ENCODE results near the gene FRMD7. TPM values are rescaled to one million over a fixed set of nuclear protein-coding genes. Genes with fewer than 3 reads are reported as not detected.
"Not testable (repeated sequence)": the region's sequence is repeated elsewhere in the genome, so short reads cannot be mapped to it uniquely, and the experiment has no call there.

FRMD7 gene
- total RNA-seq = not detected
- 0 reads per million in 2 donors for total RNA-seq

- no peaks in the 10 kb centered on the region for H3K36me3 Mint-ChIP-seq (ENCODE audit: low read depth)
- no peaks in the 10 kb centered on the region for H3K27me3 Mint-ChIP-seq
- no peaks in the 10 kb centered on the region for H3K9me3 ChIP-seq (ENCODE audit: control insufficient read depth, low read length, poor library complexity, severe bottlenecking)
- ATAC-seq = no peak
- no peak for DNase-seq
- no peak within 1 kb of the TSS for H3K27ac Mint-ChIP-seq
- H3K4me1 Mint-ChIP-seq = no peaks in the 10 kb centered on the region
- H3K4me3 Mint-ChIP-seq = no peak within 1 kb of the TSS
Measured at GRCh38 chrX:132127743-132128142, at the start of gene FRMD7. FRMD7 (minus strand) TSS chrX:132128020; CDS start chrX:132127844, 176 bp downstream.

GRCh38 chrX:132173647-132174046 lies 45.8 kb upstream of the FRMD7 start:
- no peak overlapping the region for H3K4me3 Mint-ChIP-seq

DNA sequence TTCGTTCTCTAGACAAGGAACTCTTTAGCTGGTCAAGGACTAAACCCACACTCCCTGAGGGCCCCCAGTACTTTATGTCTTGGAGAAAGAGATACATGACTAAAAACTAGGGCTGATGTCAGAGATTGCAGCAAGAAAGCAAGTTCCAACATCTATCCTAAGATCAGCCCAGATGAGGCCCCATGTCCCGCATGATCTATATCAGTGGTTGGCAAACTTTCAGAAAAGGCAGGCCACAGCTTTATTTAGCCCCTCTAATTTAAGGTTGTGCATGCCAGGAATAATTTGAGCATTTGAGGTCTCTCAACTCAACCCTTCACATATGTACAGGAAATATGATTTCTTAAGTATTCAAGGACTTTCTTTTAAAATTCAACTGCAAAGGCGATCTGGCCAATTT lies 44.1 kb upstream of the FRMD7 start:
- DNase-seq (no peak), ATAC-seq (no peak)
- Mint-ChIP-seq H3K4me1 (no peaks in the 10 kb centered on the region), H3K36me3 (ENCODE audit: low read depth) (no peaks in the 10 kb centered on the region), H3K4me3 (no peak overlapping the region), H3K27ac (no peak overlapping the region), H3K27me3 (peaks cover 3% of the 10 kb centered on the region)
- no peaks in the 10 kb centered on the region for H3K9me3 ChIP-seq (ENCODE audit: control insufficient read depth, low read length, poor library complexity, severe bottlenecking)

More at GRCh38 chrX:132173647-132174046, 45.8 kb upstream of the FRMD7 start:
- no peaks in the 10 kb centered on the region for H3K36me3 Mint-ChIP-seq (ENCODE audit: low read depth)
- ATAC-seq (no peak), DNase-seq (no peak)
- no peak overlapping the region for H3K27ac Mint-ChIP-seq
- H3K27me3 Mint-ChIP-seq = no peaks in the 10 kb centered on the region
- no peaks in the 10 kb centered on the region for H3K4me1 Mint-ChIP-seq
- H3K9me3 ChIP-seq (ENCODE audit: control insufficient read depth, low read length, poor library complexity, severe bottlenecking) = no peaks in the 10 kb centered on the region

DNA sequence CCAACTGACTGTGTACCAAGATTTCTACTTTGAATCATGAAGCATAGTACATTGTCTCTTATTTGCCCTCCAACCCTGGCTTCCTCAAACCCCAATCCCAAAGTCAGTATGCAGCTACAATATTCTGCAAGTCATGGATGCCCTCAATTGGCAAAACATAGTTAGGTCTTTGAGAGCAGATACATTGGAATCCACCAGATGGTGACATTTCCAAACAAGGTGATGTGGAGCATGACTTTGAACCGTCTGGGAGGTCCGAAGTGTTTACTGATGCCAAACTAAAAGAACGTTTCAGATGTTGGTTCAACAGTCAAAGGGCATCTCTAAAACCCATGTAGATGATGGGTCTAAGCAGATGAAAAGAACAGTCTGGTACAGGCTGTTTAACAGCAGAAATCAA lies 43.7 kb upstream of the FRMD7 start:
- Mint-ChIP-seq H3K4me1 (no peaks in the 10 kb centered on the region), H3K36me3 (ENCODE audit: low read depth) (no peaks in the 10 kb centered on the region), H3K27me3 (peaks cover 6% of the 10 kb centered on the region), H3K27ac (no peak overlapping the region), H3K4me3 (no peak overlapping the region)
- DNase-seq (no peak), ATAC-seq (no peak)
- no peaks in the 10 kb centered on the region for H3K9me3 ChIP-seq (ENCODE audit: control insufficient read depth, low read length, poor library complexity, severe bottlenecking)

GRCh38 chrX:132169554-132169953 lies 41.7 kb upstream of the FRMD7 start:
- Mint-ChIP-seq H3K4me3 (no peak overlapping the region), H3K27ac (no peak overlapping the region), H3K36me3 (ENCODE audit: low read depth) (no peaks in the 10 kb centered on the region), H3K27me3 (peaks cover 6% of the 10 kb centered on the region), H3K4me1 (no peaks in the 10 kb centered on the region)
- ATAC-seq (no peak), DNase-seq (no peak)
- H3K9me3 ChIP-seq (ENCODE audit: control insufficient read depth, low read length, poor library complexity, severe bottlenecking) = no peaks in the 10 kb centered on the region

- H3K9me3 ChIP-seq (ENCODE audit: control insufficient read depth, low read length, poor library complexity, severe bottlenecking) = no peaks in the 10 kb centered on the region
- Mint-ChIP-seq H3K36me3 (ENCODE audit: low read depth) (peaks cover 3% of the 10 kb centered on the region), H3K4me1 (no peaks in the 10 kb centered on the region), H3K27me3 (peaks cover 11% of the 10 kb centered on the region), H3K27ac (no peak overlapping the region), H3K4me3 (no peak overlapping the region)
- DNase-seq = no peak
- ATAC-seq = no peak
Measured at GRCh38 chrX:132165651-132166050, 37.8 kb upstream of the FRMD7 start.

- DNase-seq = no peak
- H3K27ac Mint-ChIP-seq = no peak overlapping the region
- H3K36me3 Mint-ChIP-seq (ENCODE audit: low read depth) = peaks cover 3% of the 10 kb centered on the region
- peaks cover 11% of the 10 kb centered on the region for H3K27me3 Mint-ChIP-seq
- H3K4me1 Mint-ChIP-seq = no peaks in the 10 kb centered on the region
- no peak for ATAC-seq
- H3K9me3 ChIP-seq (ENCODE audit: control insufficient read depth, low read length, poor library complexity, severe bottlenecking) = no peaks in the 10 kb centered on the region
- no peak overlapping the region for H3K4me3 Mint-ChIP-seq
Measured at GRCh38 chrX:132165005-132165404, 37.2 kb upstream of the FRMD7 start.

- not testable (repeated sequence) for H3K9me3 ChIP-seq (ENCODE audit: control insufficient read depth, low read length, poor library complexity, severe bottlenecking); ATAC-seq; H3K4me1 Mint-ChIP-seq; H3K27ac Mint-ChIP-seq; H3K4me3 Mint-ChIP-seq; DNase-seq; H3K36me3 Mint-ChIP-seq (ENCODE audit: low read depth)
- peaks cover 11% of the 10 kb centered on the region for H3K27me3 Mint-ChIP-seq
Measured at GRCh38 chrX:132163094-132163493, 35.3 kb upstream of the FRMD7 start.

DNA sequence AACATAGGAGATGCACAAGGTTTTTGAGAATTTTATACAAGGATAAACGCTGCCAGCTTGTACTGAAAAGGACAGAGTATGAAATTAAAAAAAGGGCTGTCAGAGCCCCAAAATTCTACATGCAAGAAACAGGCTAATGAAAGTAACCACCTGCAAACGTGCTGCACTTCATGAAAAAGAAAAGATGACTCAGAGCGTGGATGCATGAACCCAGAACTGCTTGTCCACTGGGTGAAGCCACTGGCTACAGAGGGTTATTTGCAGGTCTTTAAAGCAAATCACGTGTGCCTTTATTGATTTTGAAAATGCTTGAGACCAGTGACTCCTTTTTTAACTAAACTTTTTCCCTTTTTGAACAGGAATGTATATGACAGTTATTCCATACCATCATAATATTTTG lies 25.3 kb upstream of the FRMD7 start:
- H3K27ac Mint-ChIP-seq = no peak overlapping the region
- DNase-seq = no peak

DNA sequence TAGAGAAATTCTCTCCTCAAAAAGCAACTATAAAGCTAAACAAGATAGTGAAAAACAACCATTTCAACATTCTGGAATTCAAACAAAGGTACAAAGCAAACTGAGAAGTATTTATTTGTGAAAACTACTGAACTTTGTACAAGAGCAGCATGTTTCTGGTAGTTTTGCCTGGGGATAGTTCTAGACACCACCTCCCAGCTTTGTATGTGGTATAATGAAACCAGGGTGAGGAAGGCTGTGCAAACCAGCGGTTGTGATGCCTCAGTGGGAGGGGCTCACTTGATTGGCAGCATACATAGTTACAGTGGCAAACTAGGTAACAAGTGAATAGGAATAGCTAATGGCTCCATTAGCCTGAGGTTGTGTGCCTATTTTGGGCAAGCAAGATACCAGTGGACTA lies 18.6 kb upstream of the FRMD7 start:
- H3K9me3 ChIP-seq (ENCODE audit: control insufficient read depth, low read length, poor library complexity, severe bottlenecking) = no peaks in the 10 kb centered on the region
- ATAC-seq = no peak
- no peak for DNase-seq
- H3K27me3 Mint-ChIP-seq = peaks cover 6% of the 10 kb centered on the region
- no peaks in the 10 kb centered on the region for H3K4me1 Mint-ChIP-seq
- no peaks in the 10 kb centered on the region for H3K36me3 Mint-ChIP-seq (ENCODE audit: low read depth)
- H3K4me3 Mint-ChIP-seq = no peak overlapping the region
- no peak overlapping the region for H3K27ac Mint-ChIP-seq

More for the DNA sequence above, 25.3 kb upstream of the FRMD7 start:
- ATAC-seq = no peak
- Mint-ChIP-seq H3K4me1 (no peaks in the 10 kb centered on the region), H3K36me3 (ENCODE audit: low read depth) (no peaks in the 10 kb centered on the region), H3K27me3 (no peaks in the 10 kb centered on the region), H3K4me3 (no peak overlapping the region)
- H3K9me3 ChIP-seq (ENCODE audit: control insufficient read depth, low read length, poor library complexity, severe bottlenecking) = no peaks in the 10 kb centered on the region

DNA sequence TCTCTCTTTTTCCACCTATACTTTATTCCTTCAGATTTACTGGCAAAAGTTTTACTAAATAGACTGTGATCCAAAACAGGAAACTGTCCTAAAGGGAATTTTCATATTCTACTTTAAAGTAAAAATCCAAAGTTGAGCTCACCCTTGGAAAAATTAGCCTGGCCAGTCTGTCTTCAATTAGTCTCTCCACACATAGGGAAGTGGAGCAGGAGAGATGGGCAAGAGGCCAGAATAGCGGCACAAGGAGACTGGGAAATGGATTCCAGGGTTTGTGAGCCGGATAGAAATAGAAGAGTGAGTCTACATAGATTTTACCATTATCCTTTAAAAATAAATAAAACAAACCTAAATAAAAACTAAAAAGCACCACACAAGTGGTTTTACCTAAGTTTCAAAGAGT lies 16.2 kb upstream of the FRMD7 start:
- no peaks in the 10 kb centered on the region for H3K9me3 ChIP-seq (ENCODE audit: control insufficient read depth, low read length, poor library complexity, severe bottlenecking)
- DNase-seq (no peak), ATAC-seq (no peak)
- H3K4me3 Mint-ChIP-seq = no peak overlapping the region
- H3K27ac Mint-ChIP-seq = no peak overlapping the region
- H3K27me3 Mint-ChIP-seq = peaks cover 6% of the 10 kb centered on the region
- no peaks in the 10 kb centered on the region for H3K4me1 Mint-ChIP-seq
- no peaks in the 10 kb centered on the region for H3K36me3 Mint-ChIP-seq (ENCODE audit: low read depth)

GRCh38 chrX:132125906-132126305 lies 1.9 kb downstream of the FRMD7 start:
- no peak overlapping the region for H3K4me3 Mint-ChIP-seq
- no peaks in the 10 kb centered on the region for H3K9me3 ChIP-seq (ENCODE audit: control insufficient read depth, low read length, poor library complexity, severe bottlenecking)
- H3K36me3 Mint-ChIP-seq (ENCODE audit: low read depth) = no peaks in the 10 kb centered on the region
- ATAC-seq (no peak), DNase-seq (no peak)
- no peak overlapping the region for H3K27ac Mint-ChIP-seq
- no peaks in the 10 kb centered on the region for H3K4me1 Mint-ChIP-seq
- H3K27me3 Mint-ChIP-seq = no peaks in the 10 kb centered on the region

- no peak overlapping the region for H3K27ac Mint-ChIP-seq
- DNase-seq (no peak), ATAC-seq (no peak)
- H3K4me1 Mint-ChIP-seq = no peaks in the 10 kb centered on the region
- no peaks in the 10 kb centered on the region for H3K36me3 Mint-ChIP-seq (ENCODE audit: low read depth)
- H3K27me3 Mint-ChIP-seq = no peaks in the 10 kb centered on the region
- H3K9me3 ChIP-seq (ENCODE audit: control insufficient read depth, low read length, poor library complexity, severe bottlenecking) = no peaks in the 10 kb centered on the region
- no peak overlapping the region for H3K4me3 Mint-ChIP-seq
Measured at GRCh38 chrX:132120913-132121312, 6.9 kb downstream of the FRMD7 start.

DNA sequence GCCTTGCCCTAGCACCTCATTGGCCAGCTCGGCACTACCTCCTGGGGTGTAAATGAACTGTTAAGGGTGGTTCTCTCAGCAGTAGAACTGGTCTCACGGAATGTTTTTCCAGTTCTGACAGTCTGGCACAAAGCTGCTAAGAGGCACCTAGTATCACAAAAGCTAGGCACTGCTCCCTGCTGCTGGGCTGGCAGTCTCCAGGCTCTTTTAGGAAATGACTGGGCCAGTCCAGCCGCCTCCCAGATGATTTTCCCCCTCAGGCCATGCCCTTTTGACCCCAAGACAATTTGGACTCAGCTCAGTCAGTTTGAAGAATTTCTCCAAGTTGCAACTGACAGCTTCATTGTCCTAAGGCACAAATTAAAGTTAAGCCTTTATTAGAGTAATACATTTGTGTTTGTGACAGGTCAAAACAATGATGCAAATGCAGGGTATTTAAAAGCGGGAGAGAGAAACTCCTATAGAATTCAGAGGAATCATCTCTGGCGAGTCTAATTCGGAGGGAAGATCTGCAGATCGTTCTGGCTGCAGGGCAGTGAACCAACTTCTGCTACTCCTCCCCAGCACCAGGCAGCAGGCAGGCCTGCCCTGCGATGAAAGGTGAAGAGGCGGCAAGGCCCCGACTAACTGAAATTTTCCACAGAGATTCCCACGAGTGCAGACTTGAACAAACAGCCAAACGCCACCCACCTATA lies 7.9 kb downstream of the FRMD7 start:
- H3K9me3 ChIP-seq (ENCODE audit: control insufficient read depth, low read length, poor library complexity, severe bottlenecking) = no peaks in the 10 kb centered on the region
- DNase-seq (no peak), ATAC-seq (no peak)
- Mint-ChIP-seq H3K36me3 (ENCODE audit: low read depth) (no peaks in the 10 kb centered on the region), H3K4me1 (no peaks in the 10 kb centered on the region), H3K27ac (no peak overlapping the region), H3K4me3 (no peak overlapping the region), H3K27me3 (no peaks in the 10 kb centered on the region)
